H1 (cell line): ENCODE measurements around the gene SMIM7. TPM values are rescaled to one million over a fixed set of nuclear protein-coding genes. Genes with fewer than 3 reads are reported as not detected.

Source experiments
- CTCF ChIA-PET: fragments of 300-600 bp; sonication (Branson Sonifier 250); formaldehyde crosslinking; loops from one replicate; lab custom pipeline; 2021; ENCODE audit not compliant: partially characterized antibody; lab: Charles Lee
- POLR2A ChIA-PET: fragments of 300-600 bp; sonication (Branson Sonifier 250); formaldehyde crosslinking; loops from one replicate; lab custom pipeline; 2021; ENCODE audit warnings: inconsistent platforms; ENCODE audit not compliant: partially characterized antibody; lab: Charles Lee
- DNase-seq, 2 experiments: peaks; one replicate each; pipeline versions ENCODE4 v3.0.0 to v3.0.0-alpha.2; 2010 to 2022; ENCODE audit warnings: low spot score in 2 of 2, low read depth in 1 of 2, mixed read lengths in 1 of 2
- FAIRE-seq: peaks from 2 replicates; lab custom pipeline; 2011; peaks lifted over from hg19 to GRCh38; lab: Jason Lieb, UNC
- H2AFZ ChIP-seq: 2 replicates; pipeline ENCODE4 v1.8.1; 2012; ENCODE audit warnings: low read length, inconsistent platforms
- H2AK5ac ChIP-seq: 2 replicates; pipeline ENCODE4 v1.6.1; 2013; ENCODE audit warnings: low read depth, low read length
- H2BK120ac ChIP-seq: replicated peaks from 2 replicates; pipeline ENCODE3; 2013; ENCODE audit warnings: low read depth, low read length, inconsistent platforms
- H2BK12ac ChIP-seq: 2 replicates; pipeline ENCODE4 v1.6.1; 2013; ENCODE audit warnings: low read depth, low read length
- H2BK15ac ChIP-seq: 2 replicates; pipeline ENCODE4 v1.6.1; 2013; ENCODE audit warnings: low read length
- H2BK20ac ChIP-seq: 2 replicates; pipeline ENCODE4 v1.6.1; 2013; ENCODE audit warnings: low read length
- H2BK5ac ChIP-seq: 2 replicates; pipeline ENCODE4 v1.6.1; 2013; ENCODE audit warnings: low read depth, low read length
- H3K14ac ChIP-seq: 2 replicates; pipeline ENCODE4 v1.6.1; 2013; ENCODE audit warnings: inconsistent platforms; ENCODE audit not compliant: insufficient read length
- H3K18ac ChIP-seq: 2 replicates; pipeline ENCODE4 v1.6.1; 2013; ENCODE audit warnings: low read length; ENCODE audit errors: extremely low read depth
- H3K23ac ChIP-seq: 2 replicates; pipeline ENCODE4 v1.6.1; 2013; ENCODE audit warnings: inconsistent platforms; ENCODE audit not compliant: insufficient read length
- H3K23me2 ChIP-seq: 2 replicates; pipeline ENCODE4 v1.6.1; 2013; ENCODE audit warnings: low read depth, low read length
- H3K27ac ChIP-seq: 2 replicates; pipeline ENCODE4 v1.6.1; 2011; ENCODE audit warnings: low read depth, low read length, inconsistent platforms
- H3K27me3 ChIP-seq, 4 experiments: replicated peaks in 1 of 4; 1 replicate in 1 of 4; 2 replicates in 3 of 4; pipeline versions ENCODE4 v1.6.1 to v1.8.1; 2011 to 2013; ENCODE audit warnings: low read length in 3 of 4, mild to moderate bottlenecking in 3 of 4, inconsistent platforms in 2 of 4, mixed read lengths in 2 of 4, moderate library complexity in 1 of 4; ENCODE audit not compliant: control insufficient read depth in 3 of 4, insufficient read depth in 3 of 4; ENCODE audit errors: extremely low read depth in 1 of 4
- H3K36me3 ChIP-seq, 4 experiments: 2 replicates each; pipeline versions ENCODE4 v1.6.1 to v1.8.1; 2011 to 2013; ENCODE audit warnings: mild to moderate bottlenecking in 4 of 4, low read length in 3 of 4, moderate library complexity in 2 of 4, control low read depth in 1 of 4, inconsistent platforms in 1 of 4; ENCODE audit not compliant: insufficient read depth in 4 of 4, control insufficient read depth in 2 of 4
- H3K4ac ChIP-seq: replicated peaks from 2 replicates; pipeline ENCODE3; 2013; ENCODE audit warnings: low read length, low read depth, mixed read lengths, inconsistent platforms; ENCODE audit not compliant: insufficient read length
- H3K4me1 ChIP-seq, 4 experiments: replicated peaks in 1 of 4; 1 replicate in 1 of 4; 2 replicates in 3 of 4; pipeline versions ENCODE4 v1.6.1 to v1.8.1; 2011 to 2013; ENCODE audit warnings: low read length in 3 of 4, inconsistent platforms in 2 of 4, mixed read lengths in 1 of 4; ENCODE audit not compliant: insufficient read depth in 4 of 4, control insufficient read depth in 3 of 4
- H3K4me2 ChIP-seq, 2 experiments: 2 replicates each; pipeline versions ENCODE4 v1.6.1 to v1.8.1; 2011 to 2013; ENCODE audit warnings: low read depth in 2 of 2, low read length in 2 of 2, control low read depth in 1 of 2, inconsistent platforms in 1 of 2, mild to moderate bottlenecking in 1 of 2; ENCODE audit not compliant: insufficient read depth in 1 of 2
- H3K4me3 ChIP-seq, 4 experiments: fragments of 200-600, 300-600 bp in 1 of 4; sonication (generic), shearing (Covaris generic), sonication (Bioruptor Twin) in 1 of 4; 2 replicates each; pipeline versions ENCODE4 v1.5.1 to v1.8.1; 2011 to 2016; ENCODE audit warnings: low read length in 4 of 4, low read depth in 3 of 4, control low read depth in 2 of 4, inconsistent platforms in 2 of 4, mild to moderate bottlenecking in 2 of 4, mixed read lengths in 1 of 4, moderate library complexity in 1 of 4; ENCODE audit not compliant: insufficient read depth in 2 of 4; ENCODE audit errors: extremely low read depth in 1 of 4
- H3K56ac ChIP-seq: replicated peaks from 2 replicates; pipeline ENCODE3; 2013; ENCODE audit warnings: low read depth, mild to moderate bottlenecking, mixed read lengths, low read length, inconsistent platforms; ENCODE audit not compliant: insufficient read length
- H3K79me1 ChIP-seq: 2 replicates; pipeline ENCODE4 v1.6.1; 2013; ENCODE audit warnings: low read depth, low read length, control low read depth
- H3K79me2 ChIP-seq, 2 experiments: 2 replicates each; pipeline versions ENCODE4 v1.6.1 to v1.8.1; 2012 to 2013; ENCODE audit warnings: low read length in 2 of 2, mild to moderate bottlenecking in 2 of 2, inconsistent platforms in 1 of 2; ENCODE audit not compliant: insufficient read depth in 2 of 2, control insufficient read depth in 1 of 2
- H3K9ac ChIP-seq, 4 experiments: replicated peaks in 1 of 4; 1 replicate in 1 of 4; 2 replicates in 3 of 4; pipeline versions ENCODE4 v1.6.1 to v1.8.1; 2011 to 2013; ENCODE audit warnings: low read depth in 3 of 4, low read length in 3 of 4, control low read depth in 2 of 4, mild to moderate bottlenecking in 2 of 4, moderate library complexity in 2 of 4, inconsistent platforms in 1 of 4; ENCODE audit errors: extremely low read depth in 1 of 4
- H3K9me3 ChIP-seq, 2 experiments: 2 replicates each; pipeline versions ENCODE4 v1.6.1 to v1.8.1; 2012 to 2013; ENCODE audit warnings: mild to moderate bottlenecking in 2 of 2, moderate library complexity in 2 of 2, control low read depth in 1 of 2, inconsistent platforms in 1 of 2, low read depth in 1 of 2, low read length in 1 of 2, mixed read lengths in 1 of 2; ENCODE audit not compliant: insufficient read depth in 2 of 2
- H4K20me1 ChIP-seq, 2 experiments: replicated peaks in 1 of 2; 2 replicates each; pipeline versions ENCODE3 to v1.8.1; 2011 to 2013; ENCODE audit warnings: inconsistent platforms in 2 of 2, low read length in 2 of 2, mild to moderate bottlenecking in 1 of 2; ENCODE audit not compliant: insufficient read depth in 2 of 2, control insufficient read depth in 1 of 2
- H4K5ac ChIP-seq: 2 replicates; pipeline ENCODE4 v1.6.1; 2013; ENCODE audit warnings: low read length, low read depth, mixed read lengths, inconsistent platforms; ENCODE audit not compliant: insufficient read length
- H4K8ac ChIP-seq: 2 replicates; pipeline ENCODE4 v1.8.0; 2013; ENCODE audit warnings: mild to moderate bottlenecking, moderate library complexity, low read length, inconsistent platforms; ENCODE audit not compliant: insufficient read depth; ENCODE audit errors: extremely low read depth
- H4K91ac ChIP-seq: replicated peaks from 2 replicates; pipeline ENCODE3; 2013; ENCODE audit warnings: low read length, mixed read lengths, inconsistent platforms; ENCODE audit not compliant: insufficient read length
- BACH1 ChIP-seq: IDR thresholded peaks from 2 replicates; pipeline ENCODE4 v1.6.1; 2012; ENCODE audit warnings: low read length, improper control_type of control experiment
- CBX5 ChIP-seq: fragments of 300-800, 300-1000 bp; sonication (generic); IDR thresholded peaks from 2 replicates; pipeline ENCODE4 v1.7.1; 2016; ENCODE audit warnings: antibody characterized with exemption, low read length, low read depth
- GABPA ChIP-seq: IDR thresholded peaks from 2 replicates; pipeline ENCODE4 v1.6.1; 2011; ENCODE audit warnings: mild to moderate bottlenecking, low read length, moderate library complexity, borderline replicate concordance; ENCODE audit not compliant: insufficient read depth
- GTF2F1 ChIP-seq: IDR thresholded peaks from 2 replicates; pipeline ENCODE4 v1.6.1; 2012; ENCODE audit warnings: low read depth, low read length, improper control_type of control experiment, borderline replicate concordance
- HDAC2 ChIP-seq, 2 experiments: fragments of 300-600 bp in 1 of 2; sonication (generic) in 1 of 2; IDR thresholded peaks; 2 replicates each; pipeline ENCODE4 v1.6.1; 2011 to 2012; ENCODE audit warnings: low read depth in 2 of 2, low read length in 2 of 2, mild to moderate bottlenecking in 2 of 2, moderate library complexity in 2 of 2, borderline replicate concordance in 1 of 2, inconsistent platforms in 1 of 2
- KDM1A ChIP-seq: fragments of 200-600, 300-600 bp; sonication (generic); IDR thresholded peaks from 2 replicates; pipeline ENCODE4 v1.7.1; 2016; ENCODE audit warnings: mild to moderate bottlenecking, low read length, borderline replicate concordance
- KDM4A ChIP-seq: IDR thresholded peaks from one replicate; pipeline ENCODE4 v1.7.1; 2012; ENCODE audit warnings: low read depth, mild to moderate bottlenecking, moderate library complexity, low read length, inconsistent platforms; ENCODE audit not compliant: severe bottlenecking
- RNF2 ChIP-seq: fragments of 200-900, 300-1000 bp; sonication (generic); IDR thresholded peaks from 2 replicates; pipeline ENCODE4 v1.7.1; 2016; ENCODE audit warnings: borderline replicate concordance, low read depth, mild to moderate bottlenecking, antibody characterized with exemption, low read length; ENCODE audit not compliant: poor library complexity, severe bottlenecking; ENCODE audit errors: missing control alignments
- WGBS, 2 experiments: shearing (Covaris generic) in 1 of 2; methylation state at CpG; one replicate each; pipeline versions ENCODE4 v1.1.6 to v1.1.7; 2013 to 2015; ENCODE audit warnings: low lambda C conversion rate in 2 of 2, mixed read lengths in 2 of 2, inconsistent platforms in 1 of 2, low coverage in 1 of 2, missing lambda C conversion rate in 1 of 2; ENCODE audit not compliant: insufficient replicate concordance in 2 of 2, insufficient coverage in 1 of 2, insufficient read length in 1 of 2; ENCODE audit errors: extremely low coverage in 1 of 2, missing lambda C conversion rate in 1 of 2; 5-methylcytosine and 5-hydroxymethylcytosine counted together
- polyA plus RNA-seq, 7 experiments: library from polyadenylated mRNA; depleted of rRNA in 3 of 7; stranded (reverse) in 5 of 7; unstranded in 2 of 7; fragments of >200 nt in 5 of 7; fragments of 200-250 nt in 2 of 7; gene quantifications; 1 replicate in 5 of 7; 2 replicates in 1 of 7; 4 replicates in 1 of 7; pipeline versions ENCODE4 v1.2.1 to v1.2.3, GENCODE V29; 2011 to 2013; ENCODE audit warnings: missing spikeins in 2 of 7, mixed read lengths in 2 of 7
- total RNA-seq: library from RNA; stranded (reverse); fragmentation: NEBNext Ultra II Directional; extraction: Animal tissue kit (Norgen Biotek cat#: 25700); gene quantifications from 2 replicates; pipeline ENCODE4 v1.2.1, GENCODE V29; 2021
- TF ChIP-seq, protein P1 (sequence below): IDR thresholded peaks from 2 replicates; pipeline ENCODE4 v1.6.1; 2012; ENCODE audit warnings: low read length, inconsistent platforms

Gene SMIM7
- total and polyA plus RNA-seq, 2 of the 8 experiments (the other 6 are each of a cell fraction or from before 2014, with no cell fraction given): 55.5 to 67.5 TPM

DNA sequence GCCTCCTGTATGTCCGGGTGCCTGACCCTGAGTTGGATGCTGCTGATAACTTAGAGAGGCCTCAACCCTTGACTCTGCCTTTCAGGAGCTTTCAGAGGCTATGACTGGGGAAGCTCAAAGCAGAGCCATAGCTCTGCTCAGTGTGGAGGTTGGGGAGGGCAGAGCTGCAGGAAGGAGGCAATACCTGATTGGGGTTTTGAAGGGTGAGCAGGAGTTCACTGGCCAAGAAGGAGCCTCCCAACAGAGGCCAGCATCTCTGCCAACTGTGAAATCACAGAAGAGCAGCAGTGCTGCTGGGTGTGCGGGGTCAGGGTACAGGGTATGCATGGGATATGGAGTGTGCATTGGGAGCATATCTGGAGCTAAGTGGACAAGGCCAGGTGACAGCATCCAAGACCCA, 22.6 kb upstream of the SMIM7 start:
- no peaks in the 10 kb centered on the region for H4K20me1 ChIP-seq
- peaks cover 0 to 18% (median 6%) of the 10 kb centered on the region in 4 experiments; a peak in 4 of 8 replicates for H3K36me3 ChIP-seq
- no peak for DNase-seq
- H4K5ac ChIP-seq: no peak overlapping the region
- FAIRE-seq: no peak
- no peak overlapping the region for H3K9ac ChIP-seq
- H3K56ac ChIP-seq: no peak overlapping the region
- POLR2A ChIA-PET: no interaction called here
- no peaks in the 10 kb centered on the region for H3K4me1 ChIP-seq
- H3K18ac ChIP-seq: no peak overlapping the region
- H4K91ac ChIP-seq: no peak overlapping the region
- no peak overlapping the region for H4K8ac ChIP-seq
- no peak overlapping the region for H3K4ac ChIP-seq
- H3K23ac ChIP-seq: no peak overlapping the region
- H3K79me1 ChIP-seq: no peaks in the 10 kb centered on the region
- H3K27me3 ChIP-seq: no peaks in the 10 kb centered on the region
- TF ChIP-seq KDM4A (no peak), HDAC2 (IDR thresholded peaks at IDR 0.05; ENCODE audit: borderline replicate concordance in 1 of 2, low read depth in 2 of 2, low read length in 2 of 2) (no peak), GABPA (no peak), KDM1A (no peak), BACH1 (no peak), GTF2F1 (no peak), RNF2 (no peak), CBX5 (no peak)
- TF ChIP-seq, protein P1, sequence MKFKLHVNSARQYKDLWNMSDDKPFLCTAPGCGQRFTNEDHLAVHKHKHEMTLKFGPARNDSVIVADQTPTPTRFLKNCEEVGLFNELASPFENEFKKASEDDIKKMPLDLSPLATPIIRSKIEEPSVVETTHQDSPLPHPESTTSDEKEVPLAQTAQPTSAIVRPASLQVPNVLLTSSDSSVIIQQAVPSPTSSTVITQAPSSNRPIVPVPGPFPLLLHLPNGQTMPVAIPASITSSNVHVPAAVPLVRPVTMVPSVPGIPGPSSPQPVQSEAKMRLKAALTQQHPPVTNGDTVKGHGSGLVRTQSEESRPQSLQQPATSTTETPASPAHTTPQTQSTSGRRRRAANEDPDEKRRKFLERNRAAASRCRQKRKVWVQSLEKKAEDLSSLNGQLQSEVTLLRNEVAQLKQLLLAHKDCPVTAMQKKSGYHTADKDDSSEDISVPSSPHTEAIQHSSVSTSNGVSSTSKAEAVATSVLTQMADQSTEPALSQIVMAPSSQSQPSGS: no peak
- CTCF ChIA-PET: interaction anchor here (1.2 kb wide), 3 partner anchors 11 to 34 kb away, joined by 3 to 4 read pairs (median 3); no protein-coding TSS in a partner anchor
- H2BK12ac ChIP-seq: no peak overlapping the region
- no peak overlapping the region for H2BK15ac ChIP-seq
- H2AFZ ChIP-seq: no peak overlapping the region
- no peak overlapping the region for H2BK120ac ChIP-seq
- WGBS, 2 experiments: 91% methylated on average over 2 of the region's 2 CpGs; no CpG with 5 or more reads in 1 of the 2 experiments
- no peak overlapping the region for H3K4me3 ChIP-seq
- no peaks in the 10 kb centered on the region for H3K79me2 ChIP-seq
- H3K27ac ChIP-seq: no peak overlapping the region
- H2BK5ac ChIP-seq: no peak overlapping the region
- H3K23me2 ChIP-seq: no peaks in the 10 kb centered on the region; the same call in 1 of the 2 replicates
- H2BK20ac ChIP-seq: no peak overlapping the region
- H3K9me3 ChIP-seq: no peaks in the 10 kb centered on the region; a peak in 1 of 4 replicates
- H3K14ac ChIP-seq: no peak overlapping the region
- H2AK5ac ChIP-seq: no peak overlapping the region
- H3K4me2 ChIP-seq: no peak overlapping the region
